ENCODE data around the gene CYB5B.

The CYB5B gene

DNA sequence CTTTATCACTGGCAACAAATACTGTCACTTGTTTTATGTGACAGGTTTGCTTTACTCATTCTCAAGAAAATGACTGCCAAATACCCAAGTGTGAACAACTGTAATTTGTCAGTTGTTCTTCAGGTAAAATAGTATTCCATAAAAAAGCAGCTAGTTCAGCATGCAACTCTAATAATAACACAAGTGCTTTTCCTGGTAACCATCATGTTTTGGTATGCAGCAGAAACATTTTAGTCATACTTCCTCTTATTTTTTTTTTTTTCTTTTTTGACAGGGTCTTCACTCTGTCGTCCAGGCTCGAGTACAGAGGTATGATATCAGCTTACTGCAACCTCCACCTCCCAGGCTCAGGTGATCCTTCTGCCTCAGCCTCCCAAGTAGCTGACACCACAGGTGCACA lies 43.2 kb upstream of the CYB5B start:
- Histone ChIP-seq H3K79me2 (ENCODE audit: low read length) (peaks cover 52% of the 10 kb centered on the region), H3K9ac (ENCODE audit: low read length) (no peak overlapping the region), H3K36me3 (replicated peaks; ENCODE audit: low read depth, low read length) (peaks cover 53% of the 10 kb centered on the region), H4K20me1 (ENCODE audit: insufficient read depth, low read length) (0 out of 2 replicates have a peak, but pooled peaks cover 3% of the 10 kb centered on the region), H3K4me3 (ENCODE audit: low read length) (no peak overlapping the region), H2AFZ (ENCODE audit: low read depth, low read length) (no peak overlapping the region), H3K27ac (ENCODE audit: low read length) (0 out of 2 replicates have a peak overlapping the region, but pooled peaks have one; percentile 9), H3K4me2 (ENCODE audit: low read length) (no peak overlapping the region), H3K4me1 (ENCODE audit: low read length) (peaks cover 31% of the 10 kb centered on the region), H3K9me3 (ENCODE audit: insufficient read depth, low read length) (no peaks in the 10 kb centered on the region), H3K27me3 (ENCODE audit: low read depth, low read length) (no peaks in the 10 kb centered on the region)
- TF ChIP-seq, protein P1, sequence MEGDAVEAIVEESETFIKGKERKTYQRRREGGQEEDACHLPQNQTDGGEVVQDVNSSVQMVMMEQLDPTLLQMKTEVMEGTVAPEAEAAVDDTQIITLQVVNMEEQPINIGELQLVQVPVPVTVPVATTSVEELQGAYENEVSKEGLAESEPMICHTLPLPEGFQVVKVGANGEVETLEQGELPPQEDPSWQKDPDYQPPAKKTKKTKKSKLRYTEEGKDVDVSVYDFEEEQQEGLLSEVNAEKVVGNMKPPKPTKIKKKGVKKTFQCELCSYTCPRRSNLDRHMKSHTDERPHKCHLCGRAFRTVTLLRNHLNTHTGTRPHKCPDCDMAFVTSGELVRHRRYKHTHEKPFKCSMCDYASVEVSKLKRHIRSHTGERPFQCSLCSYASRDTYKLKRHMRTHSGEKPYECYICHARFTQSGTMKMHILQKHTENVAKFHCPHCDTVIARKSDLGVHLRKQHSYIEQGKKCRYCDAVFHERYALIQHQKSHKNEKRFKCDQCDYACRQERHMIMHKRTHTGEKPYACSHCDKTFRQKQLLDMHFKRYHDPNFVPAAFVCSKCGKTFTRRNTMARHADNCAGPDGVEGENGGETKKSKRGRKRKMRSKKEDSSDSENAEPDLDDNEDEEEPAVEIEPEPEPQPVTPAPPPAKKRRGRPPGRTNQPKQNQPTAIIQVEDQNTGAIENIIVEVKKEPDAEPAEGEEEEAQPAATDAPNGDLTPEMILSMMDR (IDR thresholded peaks at IDR 0.05; ENCODE audit: low read depth, low read length): no peak
- TF ChIP-seq EZH2phosphoT487 (IDR thresholded peaks at IDR 0.05; ENCODE audit: low read depth): no peak

DNA sequence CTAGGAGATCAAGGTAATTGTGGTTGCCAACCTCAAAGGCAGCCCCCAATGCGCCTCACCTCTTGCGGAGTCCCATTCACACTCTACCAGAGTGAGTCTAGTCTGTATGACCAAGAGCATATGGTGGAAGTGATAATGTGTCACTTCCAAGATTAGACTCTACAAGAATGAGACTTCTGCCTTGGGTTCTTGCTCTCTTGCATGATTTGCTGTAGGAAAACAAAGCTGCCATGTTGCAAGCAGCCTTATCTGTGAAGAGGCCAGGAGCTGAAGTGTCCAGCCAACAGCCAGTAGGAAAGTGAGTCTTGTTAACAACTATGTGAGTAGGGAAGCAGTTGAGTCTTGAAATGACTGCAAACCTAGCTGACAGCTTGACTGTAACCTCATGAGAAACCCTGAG lies 42.0 kb upstream of the CYB5B start:
- peak overlapping the region; percentile 8; the same call in 1 of the 2 replicates for H3K27ac ChIP-seq (ENCODE audit: low read length)
- no peaks in the 10 kb centered on the region for H3K9me3 ChIP-seq (ENCODE audit: insufficient read depth, low read length)
- peaks cover 31% of the 10 kb centered on the region for H3K4me1 ChIP-seq (ENCODE audit: low read length)
- peaks cover 52% of the 10 kb centered on the region for H3K79me2 ChIP-seq (ENCODE audit: low read length)
- H4K20me1 ChIP-seq (ENCODE audit: insufficient read depth, low read length): 0 out of 2 replicates have a peak, but pooled peaks cover 3% of the 10 kb centered on the region
- H2AFZ ChIP-seq (ENCODE audit: low read depth, low read length): no peak overlapping the region
- H3K27me3 ChIP-seq (ENCODE audit: low read depth, low read length): no peaks in the 10 kb centered on the region
- H3K4me3 ChIP-seq (ENCODE audit: low read length): no peak overlapping the region
- no peak for TF ChIP-seq EZH2phosphoT487 (IDR thresholded peaks at IDR 0.05; ENCODE audit: low read depth)
- TF ChIP-seq, protein P1 (IDR thresholded peaks at IDR 0.05; ENCODE audit: low read depth, low read length): no peak
- H3K9ac ChIP-seq (ENCODE audit: low read length): no peak overlapping the region
- H3K36me3 ChIP-seq (replicated peaks; ENCODE audit: low read depth, low read length): peaks cover 51% of the 10 kb centered on the region
- no peak overlapping the region for H3K4me2 ChIP-seq (ENCODE audit: low read length)

DNA sequence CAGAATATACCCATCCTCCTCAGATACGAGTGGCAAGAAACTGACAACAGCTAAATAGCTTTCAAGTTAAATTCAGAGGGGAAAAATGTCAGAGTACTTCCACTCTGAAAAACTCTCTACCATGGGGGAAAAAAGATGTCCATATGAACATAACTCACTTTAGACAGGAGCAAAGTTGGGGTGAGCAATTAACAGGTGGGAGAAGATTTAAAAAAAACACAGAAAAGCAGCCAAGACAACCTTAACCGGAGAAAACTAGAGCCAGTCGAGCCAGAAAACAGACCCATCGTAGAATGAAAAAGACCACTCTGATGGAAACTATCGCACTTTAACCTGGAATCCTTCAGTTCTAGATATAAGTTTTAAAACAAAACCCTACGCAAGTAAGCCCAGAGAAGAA lies 39.4 kb upstream of the CYB5B start:
- Histone ChIP-seq H3K27me3 (ENCODE audit: low read depth, low read length) (no peaks in the 10 kb centered on the region), H3K9ac (ENCODE audit: low read length) (peak overlapping the region; percentile 90), H3K79me2 (ENCODE audit: low read length) (peaks cover 52% of the 10 kb centered on the region), H3K4me2 (ENCODE audit: low read length) (peak overlapping the region; percentile 91), H3K4me1 (ENCODE audit: low read length) (peaks cover 31% of the 10 kb centered on the region), H3K9me3 (ENCODE audit: insufficient read depth, low read length) (no peaks in the 10 kb centered on the region), H4K20me1 (ENCODE audit: insufficient read depth, low read length) (0 out of 2 replicates have a peak, but pooled peaks cover 3% of the 10 kb centered on the region), H3K4me3 (ENCODE audit: low read length) (peak overlapping the region; percentile 94), H3K36me3 (replicated peaks; ENCODE audit: low read depth, low read length) (peaks cover 35% of the 10 kb centered on the region), H3K27ac (ENCODE audit: low read length) (peak overlapping the region; percentile 54), H2AFZ (ENCODE audit: low read depth, low read length) (peak overlapping the region; percentile 14; the same call in 1 of the 2 replicates)
- TF ChIP-seq EZH2phosphoT487 (IDR thresholded peaks at IDR 0.05; ENCODE audit: low read depth): no peak
- TF ChIP-seq, protein P1 (IDR thresholded peaks at IDR 0.05; ENCODE audit: low read depth, low read length): no peak

DNA sequence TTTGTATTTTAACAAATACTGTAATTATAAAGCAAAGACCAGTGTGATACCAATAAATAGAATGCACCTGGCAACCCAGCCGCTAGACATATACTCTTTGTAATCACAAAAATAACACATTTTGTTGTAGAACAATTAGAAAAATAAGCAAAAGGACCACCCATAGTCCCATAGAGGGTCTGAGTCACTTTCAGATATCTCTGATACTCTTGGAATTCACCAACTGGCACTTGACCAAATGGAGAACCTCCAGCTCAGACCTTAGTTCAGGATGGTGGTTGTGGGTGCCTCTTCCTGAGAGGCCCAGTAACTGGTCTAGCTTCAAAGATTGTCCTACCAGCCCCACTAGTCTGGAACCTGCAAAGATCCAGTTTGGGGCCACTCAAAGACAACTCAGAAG lies 37.8 kb upstream of the CYB5B start:
- TF ChIP-seq, protein P1 (IDR thresholded peaks at IDR 0.05; ENCODE audit: low read depth, low read length): no peak
- TF ChIP-seq EZH2phosphoT487 (IDR thresholded peaks at IDR 0.05; ENCODE audit: low read depth): no peak
- peaks cover 27% of the 10 kb centered on the region for H3K36me3 ChIP-seq (replicated peaks; ENCODE audit: low read depth, low read length)
- H2AFZ ChIP-seq (ENCODE audit: low read depth, low read length): no peak overlapping the region; the same call in 1 of the 2 replicates
- no peaks in the 10 kb centered on the region for H3K9me3 ChIP-seq (ENCODE audit: insufficient read depth, low read length)
- H4K20me1 ChIP-seq (ENCODE audit: insufficient read depth, low read length): 0 out of 2 replicates have a peak, but pooled peaks cover 3% of the 10 kb centered on the region
- no peak overlapping the region for H3K27ac ChIP-seq (ENCODE audit: low read length)
- H3K4me1 ChIP-seq (ENCODE audit: low read length): peaks cover 24% of the 10 kb centered on the region
- no peak overlapping the region for H3K9ac ChIP-seq (ENCODE audit: low read length)
- H3K27me3 ChIP-seq (ENCODE audit: low read depth, low read length): no peaks in the 10 kb centered on the region
- H3K4me3 ChIP-seq (ENCODE audit: low read length): 0 out of 2 replicates have a peak overlapping the region, but pooled peaks have one; percentile 94
- peaks cover 42% of the 10 kb centered on the region for H3K79me2 ChIP-seq (ENCODE audit: low read length)
- H3K4me2 ChIP-seq (ENCODE audit: low read length): peak overlapping the region; percentile 49; the same call in 1 of the 2 replicates
